Bronchial epithelial cell (primary cell): ENCODE measurements around the gene LIPC. TPM values are rescaled to one million over a fixed set of nuclear protein-coding genes. Genes with fewer than 3 reads are reported as not detected.

Experiments used
- DNase-seq: peaks from one replicate; pipeline ENCODE4 v3.0.0-alpha.2; 2010; ENCODE audit warnings: low read depth
- FAIRE-seq: peaks from 2 replicates; lab custom pipeline; 2011; peaks lifted over from hg19 to GRCh38; lab: Jason Lieb, UNC
- H3K27me3 ChIP-seq: 2 replicates; pipeline ENCODE4 v1.5.1; 2011; ENCODE audit warnings: low read length; ENCODE audit not compliant: control insufficient read depth, insufficient read depth
- H3K36me3 ChIP-seq: 2 replicates; pipeline ENCODE4 v1.5.1; 2011; ENCODE audit warnings: low read length; ENCODE audit not compliant: control insufficient read depth, insufficient read depth
- H3K4me3 ChIP-seq: 2 replicates; pipeline ENCODE4 v1.5.1; 2011; ENCODE audit warnings: mild to moderate bottlenecking, low read depth, low read length, control low read depth
- CTCF ChIP-seq: IDR thresholded peaks from 2 replicates; pipeline ENCODE4 v1.5.1; 2011; ENCODE audit warnings: mild to moderate bottlenecking, moderate library complexity, low read length, control low read depth, inconsistent platforms; ENCODE audit not compliant: insufficient read depth, severe bottlenecking
- total RNA-seq: library from RNA; depleted of rRNA; stranded (reverse); fragments of >200 nt; gene quantifications from 2 replicates; pipeline ENCODE4 v1.2.1, GENCODE V29; 2014

The LIPC gene
- total RNA-seq, 1 donor from 2014 or later = 0.26 TPM

- no peaks in the 10 kb centered on the region for H3K27me3 ChIP-seq
- H3K4me3 ChIP-seq = no peak overlapping the region
- TF ChIP-seq CTCF = no peak
- DNase-seq (no peak), FAIRE-seq (no peak)
- H3K36me3 ChIP-seq = no peaks in the 10 kb centered on the region
Measured at GRCh38 chr15:58549785-58550074, 117.9 kb downstream of the LIPC start.

GRCh38 chr15:58551084-58551763 is 119.4 kb downstream of the LIPC start:
- no peak for TF ChIP-seq CTCF
- Histone ChIP-seq H3K4me3 (no peak overlapping the region), H3K36me3 (no peaks in the 10 kb centered on the region), H3K27me3 (no peaks in the 10 kb centered on the region)
- FAIRE-seq (no peak), DNase-seq (no peak)

DNA sequence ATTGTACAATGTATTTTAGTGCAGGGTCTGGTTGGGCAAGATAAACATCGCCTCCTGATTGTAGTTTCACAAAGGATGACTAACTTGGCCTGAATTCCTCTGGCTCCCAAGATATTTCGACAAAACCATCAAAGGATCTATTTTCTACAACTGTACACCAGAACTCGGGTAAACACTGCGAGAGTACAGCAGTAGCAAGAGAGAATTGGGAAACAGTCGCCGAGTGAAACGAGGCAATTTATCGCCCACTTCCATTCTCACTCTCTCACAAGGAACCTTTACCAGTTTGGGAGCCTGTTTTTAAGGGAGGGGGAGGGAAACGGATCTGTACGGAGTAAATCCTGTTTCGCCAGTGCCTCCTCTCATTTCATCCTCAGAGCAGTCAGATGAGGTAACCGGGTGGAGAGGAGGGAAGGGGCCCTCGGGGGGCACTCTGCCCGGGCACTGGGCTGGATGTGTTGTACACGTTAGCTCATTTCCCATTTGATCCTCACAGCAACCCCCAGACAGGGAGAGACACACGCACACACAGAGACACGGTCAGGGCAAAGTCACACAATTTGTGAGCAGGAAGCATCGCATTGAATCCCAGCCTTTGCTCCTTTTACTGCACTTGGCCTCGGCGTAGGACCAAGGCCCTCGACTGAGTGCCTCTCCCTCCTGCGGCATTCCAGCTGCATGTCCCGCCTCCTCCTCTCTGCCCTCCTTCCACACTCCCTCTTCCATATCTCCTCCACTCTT is 120.1 kb downstream of the LIPC start:
- no peaks in the 10 kb centered on the region for H3K27me3 ChIP-seq
- no peak for TF ChIP-seq CTCF
- FAIRE-seq (no peak), DNase-seq (peak; percentile 70)
- H3K4me3 ChIP-seq = no peak overlapping the region
- no peaks in the 10 kb centered on the region for H3K36me3 ChIP-seq

GRCh38 chr15:58552505-58553364 is 120.9 kb downstream of the LIPC start:
- Histone ChIP-seq H3K36me3 (no peaks in the 10 kb centered on the region), H3K4me3 (no peak overlapping the region), H3K27me3 (no peaks in the 10 kb centered on the region)
- DNase-seq (no peak), FAIRE-seq (no peak)
- no peak for TF ChIP-seq CTCF

GRCh38 chr15:58553365-58553918 is 121.7 kb downstream of the LIPC start:
- DNase-seq (no peak), FAIRE-seq (no peak)
- Histone ChIP-seq H3K27me3 (no peaks in the 10 kb centered on the region), H3K36me3 (no peaks in the 10 kb centered on the region), H3K4me3 (no peak overlapping the region)
- TF ChIP-seq CTCF = no peak
